Kidney epithelial cell (primary cell): Measurements from ENCODE around the gene BBS9. TPM values are rescaled to one million over a fixed set of nuclear protein-coding genes. Genes with fewer than 3 reads are reported as not detected.

Source experiments
- DNase-seq: peaks from one replicate; pipeline ENCODE4 v3.0.0-alpha.2; 2010; ENCODE audit warnings: low read depth
- H3K27me3 ChIP-seq: 2 replicates; pipeline ENCODE4 v1.6.0; 2011; ENCODE audit warnings: low read length; ENCODE audit not compliant: control insufficient read depth, insufficient read depth
- H3K36me3 ChIP-seq: 2 replicates; pipeline ENCODE4 v1.5.1; 2011; ENCODE audit warnings: low read length; ENCODE audit not compliant: control insufficient read depth, insufficient read depth
- H3K4me3 ChIP-seq: 2 replicates; pipeline ENCODE4 v1.5.1; 2011; ENCODE audit warnings: low read depth, mild to moderate bottlenecking, control low read depth, low read length
- total RNA-seq: library from RNA; depleted of rRNA; stranded (reverse); fragments of >200 nt; gene quantifications from 2 replicates; pipeline ENCODE4 v1.2.3, GENCODE V29; 2015
- TF ChIP-seq, protein P1 (sequence below): IDR thresholded peaks from 2 replicates; pipeline ENCODE4 v1.5.1; 2011; ENCODE audit warnings: mild to moderate bottlenecking, moderate library complexity, low read length, control low read depth, inconsistent platforms; ENCODE audit not compliant: insufficient read depth, poor library complexity, severe bottlenecking

BBS9 gene
- total RNA-seq, 1 donor from 2014 or later, result 20.4 TPM

DNA sequence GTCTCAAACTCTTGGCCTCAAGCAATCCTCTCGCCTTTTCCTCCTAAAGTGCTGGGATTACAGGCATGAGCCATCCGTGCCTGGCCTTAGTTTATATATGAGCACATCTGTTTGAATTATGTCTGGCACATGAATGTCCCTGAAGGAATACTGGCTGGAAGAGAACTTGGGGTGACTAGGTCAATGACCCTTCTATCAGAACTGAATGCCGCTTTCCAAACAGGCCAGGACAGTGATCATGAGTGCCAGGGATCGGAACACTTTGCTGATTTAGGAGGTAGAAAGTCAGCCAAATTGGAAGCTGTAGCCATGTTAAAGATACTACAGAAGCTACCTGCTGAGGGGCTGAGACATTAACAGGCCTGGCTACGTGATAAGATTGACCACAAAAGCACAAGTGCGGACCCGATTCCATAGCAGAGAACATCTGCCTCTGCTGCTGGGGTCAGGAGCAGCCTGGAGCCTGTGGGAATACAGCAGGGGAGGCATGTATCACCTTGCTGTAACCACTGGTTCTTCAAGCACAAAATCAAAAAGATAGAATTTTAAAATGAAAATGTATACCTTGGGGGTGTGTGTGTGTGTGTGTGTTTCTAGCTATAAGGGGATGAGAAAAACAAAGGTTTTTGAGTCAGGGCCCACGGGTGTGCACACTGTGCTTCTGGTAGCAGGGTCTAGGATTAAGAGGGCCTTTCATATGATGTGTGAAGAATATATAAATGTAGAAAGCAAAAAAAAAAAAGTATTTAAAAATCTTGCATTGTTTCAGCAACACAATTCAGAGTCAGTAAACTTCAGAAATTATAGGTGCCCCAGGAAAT, 293.7 kb downstream of the BBS9 start:
- Histone ChIP-seq H3K36me3 (no peaks in the 10 kb centered on the region), H3K4me3 (no peak overlapping the region), H3K27me3 (no peaks in the 10 kb centered on the region)
- TF ChIP-seq, protein P1, sequence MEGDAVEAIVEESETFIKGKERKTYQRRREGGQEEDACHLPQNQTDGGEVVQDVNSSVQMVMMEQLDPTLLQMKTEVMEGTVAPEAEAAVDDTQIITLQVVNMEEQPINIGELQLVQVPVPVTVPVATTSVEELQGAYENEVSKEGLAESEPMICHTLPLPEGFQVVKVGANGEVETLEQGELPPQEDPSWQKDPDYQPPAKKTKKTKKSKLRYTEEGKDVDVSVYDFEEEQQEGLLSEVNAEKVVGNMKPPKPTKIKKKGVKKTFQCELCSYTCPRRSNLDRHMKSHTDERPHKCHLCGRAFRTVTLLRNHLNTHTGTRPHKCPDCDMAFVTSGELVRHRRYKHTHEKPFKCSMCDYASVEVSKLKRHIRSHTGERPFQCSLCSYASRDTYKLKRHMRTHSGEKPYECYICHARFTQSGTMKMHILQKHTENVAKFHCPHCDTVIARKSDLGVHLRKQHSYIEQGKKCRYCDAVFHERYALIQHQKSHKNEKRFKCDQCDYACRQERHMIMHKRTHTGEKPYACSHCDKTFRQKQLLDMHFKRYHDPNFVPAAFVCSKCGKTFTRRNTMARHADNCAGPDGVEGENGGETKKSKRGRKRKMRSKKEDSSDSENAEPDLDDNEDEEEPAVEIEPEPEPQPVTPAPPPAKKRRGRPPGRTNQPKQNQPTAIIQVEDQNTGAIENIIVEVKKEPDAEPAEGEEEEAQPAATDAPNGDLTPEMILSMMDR, result no peak
- no peak for DNase-seq

DNA sequence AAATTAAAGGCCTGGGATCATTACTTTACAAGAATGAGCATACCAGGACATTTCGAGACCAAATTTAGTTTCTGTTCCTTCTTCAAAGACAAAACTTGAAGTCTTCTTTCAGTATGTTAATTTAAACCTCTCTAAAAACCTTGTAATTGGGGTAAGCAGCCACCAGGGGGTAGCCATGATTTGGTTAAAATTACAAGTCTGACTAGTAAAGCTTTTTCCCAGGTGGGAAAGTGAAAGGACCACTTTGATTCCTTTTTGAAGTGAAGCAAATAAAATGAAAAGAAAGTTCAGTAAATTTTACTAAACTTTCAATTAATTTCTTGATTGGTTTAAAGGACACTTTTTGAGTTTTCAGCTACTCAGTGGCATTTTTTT, 294.3 kb downstream of the BBS9 start:
- TF ChIP-seq, protein P1, result peak; percentile 8
- no peaks in the 10 kb centered on the region for H3K36me3 ChIP-seq
- H3K27me3 ChIP-seq, result no peaks in the 10 kb centered on the region
- H3K4me3 ChIP-seq, result no peak overlapping the region
- no peak for DNase-seq

GRCh38 chr7:33425395-33425794, 296.0 kb downstream of the BBS9 start:
- TF ChIP-seq, protein P1, result no peak
- no peak for DNase-seq
- no peaks in the 10 kb centered on the region for H3K36me3 ChIP-seq
- H3K27me3 ChIP-seq, result no peaks in the 10 kb centered on the region
- H3K4me3 ChIP-seq, result no peak overlapping the region

GRCh38 chr7:33425929-33426678, 296.7 kb downstream of the BBS9 start:
- TF ChIP-seq, protein P1, result no peak

DNA sequence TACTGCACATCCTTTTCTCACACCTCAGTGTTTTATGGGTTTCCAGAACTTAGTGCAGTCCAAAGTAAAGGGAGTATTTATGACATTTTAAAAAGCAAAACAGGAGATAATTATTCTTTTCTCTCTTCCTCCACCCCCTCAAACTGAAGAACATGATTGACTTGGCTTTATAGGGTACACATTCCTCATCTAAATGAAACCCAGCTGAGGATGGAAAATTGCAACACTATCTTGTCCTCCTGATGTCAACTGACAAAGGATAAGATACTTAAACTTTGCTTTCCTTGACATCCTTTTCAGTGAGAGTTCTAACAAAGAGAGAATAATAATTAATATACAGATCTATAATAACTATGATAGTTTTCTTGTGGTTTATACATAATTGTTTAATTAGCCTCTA, 299.1 kb downstream of the BBS9 start:
- H3K4me3 ChIP-seq, result no peak overlapping the region
- TF ChIP-seq, protein P1, result no peak
- DNase-seq, result no peak
- no peaks in the 10 kb centered on the region for H3K27me3 ChIP-seq
- no peaks in the 10 kb centered on the region for H3K36me3 ChIP-seq

More at GRCh38 chr7:33425929-33426678, 296.7 kb downstream of the BBS9 start:
- H3K27me3 ChIP-seq, result no peaks in the 10 kb centered on the region
- DNase-seq, result no peak
- no peak overlapping the region for H3K4me3 ChIP-seq
- H3K36me3 ChIP-seq, result no peaks in the 10 kb centered on the region
